Measurements from ENCODE around the gene C19orf53.

Gene C19orf53

GRCh38 chr19:13827656-13828055 is 53.4 kb downstream of the C19orf53 start:
- no peak for DNase-seq
